ENCODE results near the gene GAP43.

Gene GAP43

GRCh38 chr3:115768661-115769060 is 145.4 kb downstream of the GAP43 start:
- DNase-seq, result no peak

Data from CD4-positive, alpha-beta T cell treated with Interleukin-1 beta for 1 hour (primary cell).